Hepatocyte (in vitro differentiated cells): ENCODE results near the gene RGS14. TPM values are rescaled to one million over a fixed set of nuclear protein-coding genes. Genes with fewer than 3 reads are reported as not detected.
A peak's percentile ranks its signal among the peaks of the same experiment; 100 is the strongest.

Experiments
- DNase-seq: peaks from one replicate; pipeline ENCODE4 v3.0.0-alpha.2; 2016; ENCODE audit warnings: low spot score
- H2AFZ ChIP-seq: fragments of 200-600 bp; sonication (generic); 2 replicates; pipeline ENCODE4 v1.6.0; 2016; ENCODE audit warnings: antibody characterized with exemption, mild to moderate bottlenecking
- H3K27ac ChIP-seq: fragments of 200-600 bp; sonication (generic); 2 replicates; pipeline ENCODE4 v1.5.1; 2016; ENCODE audit warnings: mild to moderate bottlenecking
- H3K27me3 ChIP-seq: fragments of 200-600 bp; sonication (generic); 2 replicates; pipeline ENCODE4 v1.6.1; 2016
- H3K36me3 ChIP-seq: fragments of 200-600 bp; sonication (generic); replicated peaks from 2 replicates; pipeline ENCODE4 v1.5.1; 2016; ENCODE audit warnings: low read depth; ENCODE audit not compliant: insufficient read depth
- H3K4me1 ChIP-seq: fragments of 200-600 bp; sonication (generic); 2 replicates; pipeline ENCODE4 v1.5.1; 2016; ENCODE audit warnings: mild to moderate bottlenecking, moderate library complexity; ENCODE audit not compliant: insufficient read depth
- H3K4me2 ChIP-seq: fragments of 200-600 bp; sonication (generic); 2 replicates; pipeline ENCODE4 v1.6.0; 2016
- H3K4me3 ChIP-seq: fragments of 200-600 bp; sonication (generic); 2 replicates; pipeline ENCODE4 v1.5.1; 2016; ENCODE audit warnings: mild to moderate bottlenecking
- H3K79me2 ChIP-seq: fragments of 200-600 bp; sonication (generic); 2 replicates; pipeline ENCODE4 v1.6.0; 2017; ENCODE audit warnings: mild to moderate bottlenecking
- H3K9me2 ChIP-seq: fragments of 200-600 bp; sonication (generic); replicated peaks from 2 replicates; pipeline ENCODE4 v1.6.0; 2017; ENCODE audit warnings: mild to moderate bottlenecking; ENCODE audit not compliant: insufficient read depth
- H3K9me3 ChIP-seq: fragments of 200-600 bp; sonication (generic); 2 replicates; pipeline ENCODE4 v1.5.1; 2016; ENCODE audit warnings: low read depth, mild to moderate bottlenecking
- H4K20me1 ChIP-seq: fragments of 200-600 bp; sonication (generic); 2 replicates; pipeline ENCODE4 v1.6.0; 2016; ENCODE audit warnings: mild to moderate bottlenecking; ENCODE audit not compliant: insufficient read depth, poor library complexity, severe bottlenecking
- EZH2 ChIP-seq: fragments of 200-600 bp; sonication (generic); IDR thresholded peaks from 2 replicates; pipeline ENCODE4 v1.6.1; 2016; ENCODE audit warnings: antibody characterized with exemption, mild to moderate bottlenecking, borderline replicate concordance
- EZH2phosphoT487 ChIP-seq: fragments of 200-600 bp; sonication (generic); IDR thresholded peaks from one replicate; pipeline ENCODE4 v1.6.1; 2018; ENCODE audit warnings: antibody characterized with exemption, mild to moderate bottlenecking, low read depth, moderate library complexity; ENCODE audit not compliant: unreplicated experiment, severe bottlenecking
- WGBS: methylation state at CpG from one replicate; pipeline ENCODE4 v1.1.6; 2016; ENCODE audit warnings: low lambda C conversion rate; ENCODE audit errors: missing lambda C conversion rate; 5-methylcytosine and 5-hydroxymethylcytosine counted together
- polyA plus RNA-seq: library from polyadenylated mRNA; unstranded; fragments of >200 nt; fragmentation: Nextera tagmentation; extraction: Ambion mirVana; gene quantifications from 2 replicates; pipeline ENCODE4 v1.2.1, GENCODE V29; 2016
- total RNA-seq: library from RNA; depleted of rRNA; stranded (reverse); fragments of >200 nt; gene quantifications from 2 replicates; pipeline ENCODE4 v1.2.3, GENCODE V29; 2014
- TF ChIP-seq, protein P1 (sequence below): fragments of 200-600 bp; sonication (generic); IDR thresholded peaks from 2 replicates; pipeline ENCODE4 v1.5.1; 2016; ENCODE audit warnings: antibody characterized with exemption, mild to moderate bottlenecking; ENCODE audit not compliant: poor library complexity

The RGS14 gene
- total and polyA plus RNA-seq, 2 experiments from 2014 or later = 36.5 to 37.0 TPM

DNA sequence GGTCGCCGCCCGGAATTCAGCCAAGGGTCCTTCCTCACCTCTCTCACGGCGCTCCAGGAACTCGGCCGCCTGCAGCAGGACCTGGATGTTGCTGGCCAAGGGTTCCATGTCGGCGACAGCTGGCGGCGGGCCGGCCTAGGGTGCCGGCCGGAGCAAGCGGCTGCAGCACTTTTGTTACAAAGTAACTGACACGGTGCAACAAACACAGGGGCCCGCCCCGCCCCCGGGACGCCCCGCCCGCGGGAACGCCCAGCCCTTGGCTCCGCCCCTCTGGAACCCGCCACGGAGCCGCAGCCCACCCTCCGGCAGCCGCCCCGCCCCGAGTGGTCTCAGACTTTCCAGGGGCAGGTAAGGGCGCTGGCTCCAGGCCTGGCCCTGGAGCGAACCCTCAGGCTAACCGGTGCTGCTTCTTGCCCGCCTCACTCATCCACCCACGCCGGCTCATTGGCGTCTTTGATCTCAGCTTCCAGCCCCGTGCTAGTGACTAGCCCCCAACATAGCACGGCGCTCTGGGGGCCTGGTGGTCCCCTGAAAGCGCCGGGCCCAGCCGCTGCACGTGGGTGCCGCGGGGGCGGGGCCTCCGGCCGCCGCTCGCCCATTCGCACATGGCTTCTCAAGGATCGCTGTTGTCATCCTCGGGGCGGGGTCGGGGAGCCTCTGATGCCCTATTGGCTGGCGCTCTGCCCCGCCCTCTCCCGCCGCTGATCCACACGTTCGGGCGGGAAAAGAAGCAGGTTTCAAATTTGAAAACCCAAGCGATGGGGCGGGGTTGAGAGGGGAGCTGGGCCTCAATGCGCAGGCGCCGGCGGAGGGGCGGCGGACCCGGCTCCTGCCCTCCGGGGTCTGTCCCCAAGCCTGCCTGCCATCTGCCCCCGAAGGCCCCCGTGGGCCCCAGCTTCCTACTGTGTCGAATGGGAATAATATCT, 45.7 kb upstream of the RGS14 start, which contains the start of gene MXD3:
MXD3 (minus strand) TSS at position 176 of the 926 bp plus-strand sequence; CDS start at position 108, 68 bp downstream.
- Histone ChIP-seq H2AFZ (no peak within 1 kb of the TSS), H3K79me2 (peaks cover 20% of the 10 kb centered on the region), H3K4me2 (peak within 1 kb of the TSS; percentile 98), H3K9me2 (no peaks in the 10 kb centered on the region), H3K27ac (peak within 1 kb of the TSS; percentile 63), H4K20me1 (no peaks in the 10 kb centered on the region), H3K4me1 (peaks cover 18% of the 10 kb centered on the region), H3K9me3 (no peaks in the 10 kb centered on the region), H3K4me3 (peak within 1 kb of the TSS; percentile 41), H3K36me3 (no peaks in the 10 kb centered on the region), H3K27me3 (no peaks in the 10 kb centered on the region)
- 2% methylated on average over 67 of the region's 78 CpGs for WGBS
- peak; percentile 99 for DNase-seq
- no peak for TF ChIP-seq EZH2
- no peak for TF ChIP-seq EZH2phosphoT487

DNA sequence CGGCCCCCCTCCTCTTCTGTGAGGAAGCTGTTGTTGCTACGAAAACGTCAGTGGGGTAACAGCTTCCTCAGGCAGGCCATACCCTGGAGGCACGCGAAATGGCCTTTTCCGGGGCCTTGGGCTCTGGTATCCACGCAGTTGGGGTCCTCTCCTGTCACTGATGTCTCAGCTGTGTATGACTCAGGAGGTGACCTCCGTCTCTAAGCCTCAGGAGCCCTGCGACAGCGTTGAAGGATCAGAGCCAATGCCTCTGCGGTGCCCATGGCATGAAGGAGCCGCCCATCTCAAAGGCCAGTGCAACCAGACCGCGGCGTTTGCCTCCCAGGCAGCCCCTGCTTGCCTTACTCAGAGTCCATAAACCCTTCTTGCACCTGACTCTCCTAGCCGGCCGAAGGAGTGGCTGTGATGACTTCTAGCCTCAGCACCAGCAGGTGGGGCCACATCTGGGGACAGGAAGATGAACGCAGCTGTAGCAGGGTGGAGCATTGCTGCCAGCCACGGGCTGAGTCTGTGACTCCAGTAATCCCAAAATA, 45.0 kb upstream of the RGS14 start:
- Histone ChIP-seq H3K9me2 (no peaks in the 10 kb centered on the region), H3K4me1 (peaks cover 18% of the 10 kb centered on the region), H3K9me3 (no peaks in the 10 kb centered on the region), H3K27me3 (no peaks in the 10 kb centered on the region), H3K4me3 (no peak overlapping the region), H3K4me2 (peak overlapping the region; percentile 98), H3K36me3 (no peaks in the 10 kb centered on the region), H4K20me1 (no peaks in the 10 kb centered on the region), H3K27ac (peak overlapping the region; percentile 41), H2AFZ (no peak overlapping the region), H3K79me2 (peaks cover 20% of the 10 kb centered on the region)
- 7% methylated on average over 19 of the region's 19 CpGs for WGBS
- TF ChIP-seq, protein P1, sequence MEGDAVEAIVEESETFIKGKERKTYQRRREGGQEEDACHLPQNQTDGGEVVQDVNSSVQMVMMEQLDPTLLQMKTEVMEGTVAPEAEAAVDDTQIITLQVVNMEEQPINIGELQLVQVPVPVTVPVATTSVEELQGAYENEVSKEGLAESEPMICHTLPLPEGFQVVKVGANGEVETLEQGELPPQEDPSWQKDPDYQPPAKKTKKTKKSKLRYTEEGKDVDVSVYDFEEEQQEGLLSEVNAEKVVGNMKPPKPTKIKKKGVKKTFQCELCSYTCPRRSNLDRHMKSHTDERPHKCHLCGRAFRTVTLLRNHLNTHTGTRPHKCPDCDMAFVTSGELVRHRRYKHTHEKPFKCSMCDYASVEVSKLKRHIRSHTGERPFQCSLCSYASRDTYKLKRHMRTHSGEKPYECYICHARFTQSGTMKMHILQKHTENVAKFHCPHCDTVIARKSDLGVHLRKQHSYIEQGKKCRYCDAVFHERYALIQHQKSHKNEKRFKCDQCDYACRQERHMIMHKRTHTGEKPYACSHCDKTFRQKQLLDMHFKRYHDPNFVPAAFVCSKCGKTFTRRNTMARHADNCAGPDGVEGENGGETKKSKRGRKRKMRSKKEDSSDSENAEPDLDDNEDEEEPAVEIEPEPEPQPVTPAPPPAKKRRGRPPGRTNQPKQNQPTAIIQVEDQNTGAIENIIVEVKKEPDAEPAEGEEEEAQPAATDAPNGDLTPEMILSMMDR = peak; percentile 8
- TF ChIP-seq EZH2 (no peak), EZH2phosphoT487 (no peak)
- DNase-seq = peak; percentile 78

DNA sequence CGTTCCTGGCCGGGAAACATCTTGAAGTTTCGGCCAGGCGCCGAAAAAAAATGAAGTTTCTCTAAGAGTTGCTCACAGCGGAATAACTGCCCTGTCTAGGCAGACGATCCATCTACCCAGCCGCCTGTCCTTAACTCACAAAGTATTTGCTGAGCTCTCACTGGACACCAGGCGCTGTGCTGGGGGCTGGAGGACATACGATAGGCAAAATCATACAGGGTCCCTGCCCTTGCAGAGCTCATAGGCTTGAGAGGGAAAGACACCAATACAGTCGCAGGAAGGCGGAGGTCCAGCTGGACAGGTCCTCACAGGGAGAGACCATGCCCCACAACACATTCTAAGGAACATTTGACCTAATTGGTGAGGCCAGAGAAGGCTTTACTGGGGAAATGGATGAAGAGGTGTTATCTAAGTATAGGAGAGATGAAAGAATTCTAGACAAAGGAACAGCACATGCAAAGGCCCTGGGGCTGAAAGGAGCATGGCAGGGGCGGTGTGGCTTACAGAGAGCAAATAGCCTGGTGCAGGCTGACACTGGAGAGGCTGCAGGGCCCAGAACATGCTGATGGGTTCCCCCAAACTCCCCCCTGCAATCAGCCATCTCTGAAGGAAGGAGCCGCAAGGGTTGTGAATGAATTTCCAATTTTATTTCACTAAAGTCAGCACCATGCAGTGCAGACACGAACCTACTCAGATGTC, 44.0 kb upstream of the RGS14 start:
- no peak for DNase-seq
- no peaks in the 10 kb centered on the region for H3K36me3 ChIP-seq
- H3K27ac ChIP-seq = no peak overlapping the region
- H3K27me3 ChIP-seq = no peaks in the 10 kb centered on the region
- no peak overlapping the region for H3K4me2 ChIP-seq
- H3K9me3 ChIP-seq = no peaks in the 10 kb centered on the region
- H3K9me2 ChIP-seq = no peaks in the 10 kb centered on the region
- no peak overlapping the region for H3K4me3 ChIP-seq
- H3K79me2 ChIP-seq = peaks cover 20% of the 10 kb centered on the region
- H3K4me1 ChIP-seq = peaks cover 18% of the 10 kb centered on the region
- WGBS = 95% methylated on average over 15 of the region's 15 CpGs
- no peaks in the 10 kb centered on the region for H4K20me1 ChIP-seq
- H2AFZ ChIP-seq = no peak overlapping the region
- TF ChIP-seq, protein P1 = no peak
- TF ChIP-seq EZH2phosphoT487 = no peak
- no peak for TF ChIP-seq EZH2
